Caki2 (cell line): ENCODE data around the gene CIAO2B. TPM values are rescaled to one million over a fixed set of nuclear protein-coding genes. Genes with fewer than 3 reads are reported as not detected.

Experiments used
- DNase-seq: peaks from one replicate; pipeline ENCODE4 v3.0.0-alpha.2; 2015; ENCODE audit warnings: low read depth
- in situ Hi-C: cut with HindIII; loops from 2 replicates; pipeline ENCODE4 v1.10.0; 2016; ENCODE audit warnings: low sequenced_read_pairs, low pct_unique_long_range_greater_than_20kb, mixed read lengths
- total RNA-seq: library from RNA; depleted of rRNA; stranded (reverse); fragments of >200 nt; shearing (Covaris generic); gene quantifications from 2 replicates; pipeline ENCODE4 v1.2.3, GENCODE V29; 2014; ENCODE audit warnings: low replicate concordance

CIAO2B gene
- total RNA-seq, 1 experiment from 2014 or later, result 225 TPM

DNA sequence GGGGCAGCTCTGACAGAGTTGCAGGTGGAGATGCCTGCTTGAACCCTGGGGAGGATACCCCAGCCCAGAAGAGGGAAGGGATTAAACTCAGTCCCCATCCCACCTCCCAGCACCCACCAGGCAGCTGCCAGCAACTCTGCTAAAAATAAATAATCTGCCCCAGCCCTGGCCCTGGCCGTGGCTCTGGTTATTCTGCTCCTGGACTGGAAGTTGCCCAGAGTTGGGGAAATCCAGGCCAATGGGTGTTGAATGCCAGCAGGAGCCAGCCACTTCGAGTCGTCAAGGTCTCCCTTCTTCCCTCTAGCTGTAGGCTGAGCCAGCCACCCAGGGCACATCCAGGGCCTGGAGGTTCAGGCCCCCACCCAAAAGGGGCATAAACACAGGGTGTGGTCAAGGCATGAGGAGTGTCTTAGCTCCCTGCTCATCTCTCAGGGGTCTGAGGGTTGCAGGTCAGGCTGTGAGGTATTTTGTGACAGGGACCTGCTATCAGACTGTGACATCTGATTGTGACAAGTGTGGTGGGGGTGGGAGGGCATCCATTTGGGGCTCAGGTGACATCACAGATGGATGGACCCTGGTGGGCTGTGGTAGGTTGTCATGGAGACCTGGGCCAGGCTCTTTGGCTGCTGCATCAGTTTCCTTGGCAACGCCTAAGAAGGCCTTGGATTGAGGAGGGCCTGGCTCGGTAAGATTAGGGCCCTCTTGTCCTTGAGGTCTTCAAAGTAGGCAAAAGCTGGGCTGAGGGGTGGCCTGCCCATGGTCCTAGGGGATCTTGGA is 7.8 kb downstream of the CIAO2B start:
- in situ Hi-C loops, result no loop called here

DNA sequence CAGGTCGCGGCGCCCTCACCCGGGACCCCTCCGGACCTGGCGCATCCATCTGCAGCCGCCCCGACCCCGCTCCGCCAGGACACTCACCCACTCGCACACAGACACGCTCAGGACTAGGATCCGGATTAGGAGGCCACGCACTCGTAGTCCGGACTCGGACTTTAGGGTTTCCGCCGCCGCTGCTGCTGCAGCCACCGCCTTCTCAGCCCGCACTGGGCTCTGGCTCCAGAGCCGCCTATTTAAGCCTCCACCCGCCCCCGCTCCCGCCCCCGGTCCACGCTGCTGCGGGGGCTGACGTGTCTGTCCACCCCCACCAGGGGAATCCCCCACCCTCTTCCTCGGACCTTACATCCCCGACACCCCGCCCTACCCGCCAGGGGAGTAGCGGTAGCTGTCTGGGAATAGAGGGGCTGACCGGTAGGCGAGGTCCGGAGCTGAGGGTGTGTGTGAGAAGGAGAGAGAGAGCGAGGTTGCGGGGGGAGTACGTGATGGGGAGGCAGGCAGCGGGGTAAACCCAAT is 8.8 kb downstream of the CIAO2B start, which contains the start of gene RRAD:
Gene RRAD (minus strand): TSS at position 214 of the 519 bp plus-strand sequence. CDS start 356 bp downstream, outside the sequence.
- in situ Hi-C loops, result no loop called here
- DNase-seq, result peak; percentile 76

More for the DNA sequence above, 7.8 kb downstream of the CIAO2B start:
- peak; percentile 49 for DNase-seq

DNA sequence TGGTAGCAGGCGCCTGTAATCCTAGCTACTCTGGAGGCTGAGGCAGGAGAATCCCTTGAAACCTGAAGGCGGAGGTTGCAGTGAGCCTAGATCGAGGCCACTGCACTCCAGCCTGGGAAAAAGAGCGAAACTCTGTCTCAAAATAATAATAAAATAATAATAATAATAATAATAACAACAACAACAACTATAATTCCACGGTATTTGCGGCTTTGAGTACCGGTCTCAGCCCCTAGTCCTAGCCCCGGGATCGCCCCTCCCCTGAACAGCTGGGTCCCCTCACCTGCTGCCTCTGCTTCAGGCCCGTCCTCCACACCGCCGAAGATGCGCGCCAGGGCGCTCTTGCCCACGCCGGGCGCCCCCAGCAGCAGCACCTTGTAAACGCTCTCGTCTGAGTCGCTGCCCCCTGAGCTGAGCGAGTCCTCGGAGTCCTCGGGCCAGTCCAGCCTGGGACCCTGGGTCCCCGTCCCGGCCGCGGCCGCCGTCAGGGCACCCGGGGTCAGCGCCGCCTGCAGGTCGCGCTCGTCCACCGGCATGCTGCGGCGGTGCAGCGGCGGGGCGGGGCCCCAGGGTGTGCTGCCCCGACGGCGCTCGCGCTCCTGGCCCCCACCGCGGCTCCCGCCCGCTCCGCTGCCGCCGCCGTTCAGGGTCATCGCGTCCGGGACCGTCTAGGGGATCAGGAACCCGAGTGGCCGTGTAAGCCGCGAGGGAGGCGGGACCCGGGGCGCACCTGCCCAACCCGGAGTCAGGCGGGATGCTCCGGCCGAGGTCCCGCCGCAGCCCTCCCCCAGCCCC is 9.5 kb downstream of the CIAO2B start:
- peak; percentile 56 for DNase-seq
- in situ Hi-C loops, result no loop called here

- in situ Hi-C loops, result no loop called here
- no peak for DNase-seq
These were observed 10.3 kb downstream of the CIAO2B start for GRCh38 chr16:66923866-66924265.

GRCh38 chr16:66923247-66923731 is 10.9 kb downstream of the CIAO2B start:
- in situ Hi-C loops, result no loop called here
- DNase-seq, result no peak

GRCh38 chr16:66921729-66922450 is 12.3 kb downstream of the CIAO2B start:
- no peak for DNase-seq
- in situ Hi-C loops, result no loop called here

- no peak for DNase-seq
- in situ Hi-C loops, result no loop called here
These were observed 13.1 kb downstream of the CIAO2B start for GRCh38 chr16:66920924-66921680.

DNA sequence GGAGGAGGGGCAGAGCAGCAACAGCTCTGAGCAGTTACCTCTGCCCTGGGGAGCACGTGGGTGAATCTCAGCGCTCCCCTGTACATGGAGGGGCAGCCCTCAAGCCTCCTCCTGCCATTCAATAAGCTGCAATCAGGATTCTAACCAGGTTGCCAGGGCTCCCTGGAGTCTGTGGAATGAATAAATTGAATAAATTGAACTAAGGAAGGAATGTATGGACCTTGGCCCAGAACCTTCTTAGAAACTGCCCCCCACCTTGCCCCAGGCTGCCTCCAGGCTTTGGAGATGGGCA is 14.0 kb downstream of the CIAO2B start:
- DNase-seq, result no peak
- in situ Hi-C loops, result no loop called here

DNA sequence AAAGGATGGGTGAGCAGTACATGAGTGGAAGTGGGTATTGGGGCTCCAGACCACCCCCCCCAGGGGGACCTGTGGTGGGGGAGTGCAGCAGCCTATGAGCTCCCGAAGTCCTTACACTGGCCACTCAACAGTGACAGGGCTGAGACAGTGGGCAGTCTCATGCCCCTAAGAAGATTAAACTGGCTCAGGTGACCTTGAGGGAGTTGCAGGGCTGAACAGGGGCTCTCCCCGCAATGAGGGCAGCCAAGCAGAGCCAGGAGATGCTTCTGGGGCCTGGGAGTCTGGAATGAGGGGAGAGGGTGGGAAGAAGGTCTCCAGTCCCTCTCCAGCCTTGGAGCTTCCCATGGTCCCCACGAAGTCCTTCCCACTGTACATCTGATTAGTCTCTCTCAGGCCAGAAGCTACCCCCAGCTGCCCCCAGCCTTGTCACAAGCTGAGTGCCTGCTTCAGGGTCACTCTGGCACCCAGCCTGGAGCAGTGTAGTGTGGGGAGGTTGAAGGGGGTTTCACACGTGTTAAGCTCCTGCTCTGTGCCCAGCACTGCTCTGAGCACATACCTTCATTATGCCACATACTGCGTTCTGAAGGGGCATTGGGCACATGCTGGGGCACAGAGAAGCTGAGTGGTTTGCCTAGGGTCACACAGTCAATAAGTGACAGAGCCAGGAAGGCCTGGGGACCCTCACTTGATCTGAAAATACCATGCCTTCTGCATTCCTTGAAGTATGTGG is 14.5 kb downstream of the CIAO2B start:
- no peak for DNase-seq

DNA sequence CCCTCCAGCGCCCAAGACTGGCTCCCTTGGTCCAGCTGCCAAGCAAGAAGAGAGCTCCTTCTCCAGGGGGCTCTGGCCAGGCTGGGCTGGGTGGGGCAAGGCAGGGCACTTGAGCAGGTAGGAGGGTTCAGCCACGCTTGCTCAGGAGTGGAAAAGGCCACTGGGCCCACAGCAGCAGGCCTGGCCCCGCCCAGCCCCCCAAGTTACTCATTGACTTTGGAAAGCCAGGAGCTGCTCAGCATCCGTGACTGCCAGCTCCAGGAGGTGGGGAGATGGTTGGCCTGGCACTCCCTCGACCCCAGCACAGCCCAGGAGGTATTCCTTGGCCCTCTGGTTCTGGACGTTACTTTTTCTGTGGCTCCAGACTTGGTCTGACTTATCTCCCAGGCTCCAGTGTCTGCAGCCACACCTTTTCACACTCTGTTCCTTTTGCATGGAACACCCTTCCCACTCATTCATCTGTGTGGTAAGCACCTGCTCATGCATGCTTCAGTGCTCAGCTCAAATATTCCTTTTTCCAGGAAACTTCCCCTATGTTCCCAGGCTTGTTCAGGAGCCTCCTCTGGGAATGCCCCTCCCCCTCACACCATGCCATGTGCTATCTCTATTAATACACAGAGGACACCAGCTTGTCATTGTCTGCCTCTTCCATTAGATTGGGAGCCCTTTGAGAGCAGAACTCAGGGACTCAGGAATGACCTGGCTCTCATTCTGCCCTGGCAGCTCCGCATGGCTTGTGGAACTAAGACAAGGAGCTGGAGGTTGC is 15.2 kb downstream of the CIAO2B start, which contains the start of gene CDH16:
Gene CDH16 (minus strand): TSS at position 83 of the 766 bp plus-strand sequence. CDS start 820 bp downstream, outside the sequence.
- in situ Hi-C loops, result no loop called here
- peak; percentile 94 for DNase-seq

More for the DNA sequence above, 14.5 kb downstream of the CIAO2B start:
- in situ Hi-C loops, result no loop called here

DNA sequence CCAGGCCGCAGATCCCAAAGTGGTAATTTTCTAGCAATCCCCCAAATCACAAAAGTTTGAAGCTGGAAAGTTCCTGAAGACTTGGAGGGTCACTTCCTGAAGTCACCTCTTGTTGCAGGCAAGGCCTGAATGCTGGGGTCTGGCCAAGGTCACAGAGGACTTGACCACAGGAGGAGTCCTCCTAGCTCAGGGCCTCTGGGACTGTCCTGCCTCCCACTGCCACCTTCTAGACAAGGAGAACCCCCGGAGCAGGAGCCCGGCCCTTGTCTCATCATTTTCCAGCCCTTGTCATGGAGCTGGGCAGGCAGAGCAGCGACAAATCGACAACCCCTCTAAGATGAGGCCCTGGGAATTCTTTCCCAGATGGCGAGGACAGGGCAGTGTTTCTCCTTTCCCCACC is 15.8 kb downstream of the CIAO2B start:
- DNase-seq, result no peak
- in situ Hi-C loops, result no loop called here

DNA sequence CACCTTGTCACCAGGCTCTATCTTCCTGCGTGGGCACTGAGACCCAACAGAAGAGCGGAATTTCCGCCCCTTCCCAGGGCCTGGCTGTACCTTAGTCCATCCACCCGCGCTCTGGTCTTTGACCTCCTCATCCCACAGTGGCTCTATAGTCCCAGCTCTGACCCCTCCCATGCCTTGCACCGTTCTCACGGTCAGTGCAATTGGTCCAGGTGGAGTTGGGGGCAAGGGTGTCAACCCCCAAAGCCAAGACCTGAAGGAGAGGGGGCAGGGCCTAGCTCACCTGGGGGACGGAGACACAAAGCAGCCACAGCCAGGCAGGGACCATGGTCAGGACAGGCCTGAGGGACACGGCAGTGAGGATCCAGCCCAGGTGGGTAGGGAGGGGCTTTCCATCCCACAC is 16.5 kb downstream of the CIAO2B start:
- DNase-seq, result no peak
- in situ Hi-C loops, result no loop called here

- in situ Hi-C loops, result no loop called here
- no peak for DNase-seq
These were observed 17.7 kb downstream of the CIAO2B start for GRCh38 chr16:66916518-66916917.

DNA sequence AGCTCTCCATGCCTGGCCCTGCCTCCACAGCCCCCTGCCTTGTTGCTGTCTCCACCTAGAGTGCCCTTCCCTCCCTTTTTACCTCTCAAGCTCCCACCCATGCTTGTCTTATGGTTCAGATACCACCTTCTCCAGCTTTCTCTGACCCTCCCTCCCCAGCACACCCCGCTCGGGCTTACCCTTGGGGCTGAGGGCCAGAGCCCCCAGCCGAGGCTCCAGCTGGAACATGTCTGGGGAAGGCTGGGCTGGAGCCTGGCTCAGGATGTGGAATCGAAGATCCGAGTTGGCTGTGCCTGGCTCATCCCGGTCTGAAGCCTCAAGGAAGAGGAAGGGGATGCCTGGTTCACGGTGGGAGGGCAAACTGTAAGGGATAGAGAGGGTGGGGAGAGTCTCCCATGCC is 19.2 kb downstream of the CIAO2B start:
- no peak for DNase-seq
- in situ Hi-C loops, result no loop called here

DNA sequence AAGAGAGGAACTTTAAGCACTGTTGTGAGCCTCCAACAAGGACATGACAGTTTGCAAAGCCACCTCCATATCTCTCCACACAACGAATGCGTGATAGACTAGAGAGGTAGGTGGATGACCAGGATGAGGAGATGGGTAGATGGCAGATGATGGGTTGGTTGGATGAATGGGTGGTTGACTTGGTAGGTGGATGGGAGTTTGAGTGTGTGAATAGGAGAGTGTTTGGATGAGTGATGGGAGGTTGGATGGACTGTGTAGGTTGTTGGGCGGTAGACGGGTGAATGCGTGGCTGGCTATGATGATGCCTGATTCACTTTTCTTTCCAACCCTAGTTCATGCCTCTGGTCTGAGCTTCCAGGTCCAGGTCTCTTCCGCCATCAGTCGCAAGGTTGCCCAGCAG is 19.7 kb downstream of the CIAO2B start:
- DNase-seq, result no peak
- in situ Hi-C loops, result no loop called here

DNA sequence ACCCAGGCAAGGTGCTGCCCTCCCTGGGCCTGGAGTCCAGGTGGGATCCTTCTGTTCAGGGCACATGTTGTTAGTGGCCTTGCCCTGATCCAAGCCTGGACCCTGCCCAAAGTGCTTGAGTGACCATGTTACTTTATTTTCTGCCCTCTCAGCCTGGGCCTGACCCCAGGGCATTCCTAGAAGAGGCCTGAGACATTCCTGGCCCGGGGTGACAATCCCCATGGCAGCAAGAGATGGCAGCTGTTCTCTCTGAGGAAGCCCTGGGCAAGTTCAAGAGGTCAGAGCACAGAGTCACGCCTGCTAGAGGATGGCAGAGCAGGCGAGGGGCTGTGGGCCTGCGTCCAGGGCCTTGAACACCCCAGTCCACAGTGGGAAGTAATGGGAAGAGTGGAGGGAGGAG is 20.5 kb downstream of the CIAO2B start:
- DNase-seq, result no peak
- in situ Hi-C loops, result no loop called here

DNA sequence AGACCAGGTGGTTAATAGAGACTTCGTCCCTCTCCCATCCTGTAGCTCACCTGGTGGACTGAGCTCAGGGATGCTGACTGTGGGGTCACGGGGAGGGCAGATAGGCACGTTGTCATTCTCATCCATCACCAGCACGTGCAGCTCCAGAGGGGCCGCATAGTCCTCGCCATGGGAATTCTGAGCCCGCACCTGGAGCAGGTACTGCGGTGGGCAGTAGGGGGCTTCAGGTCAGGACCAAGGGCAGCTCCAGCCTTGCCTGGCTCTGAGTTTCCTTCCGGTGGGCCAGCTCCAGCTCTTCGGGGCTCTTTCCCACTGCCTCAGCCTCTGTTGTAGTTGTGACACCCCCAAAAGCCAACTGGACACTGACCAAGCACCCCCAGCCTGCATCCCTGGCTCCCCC is 21.1 kb downstream of the CIAO2B start:
- in situ Hi-C loops, result no loop called here
- DNase-seq, result no peak
